Measurements from ENCODE around the gene ADRA2C. TPM values are rescaled to one million over a fixed set of nuclear protein-coding genes. Genes with fewer than 3 reads are reported as not detected.

The ADRA2C gene
- total and polyA plus RNA-seq, 7 donors: 0.33 to 5.2 (median 1.2) TPM; not detected in 2

GRCh38 chr4:3732076-3733028 lies 33.8 kb upstream of the ADRA2C start:
- H3K27ac ChIP-seq: no peak overlapping the region
- intact Hi-C loops (cut with DNase I): no loop called here
- H3K9me3 ChIP-seq: no peaks in the 10 kb centered on the region
- H3K4me1 ChIP-seq: no peaks in the 10 kb centered on the region
- TF ChIP-seq EP300 (IDR thresholded peaks at IDR 0.05) (no peak), CTCF (IDR thresholded peaks at IDR 0.05) (no peak), POLR2A (IDR thresholded peaks at IDR 0.05) (no peak), POLR2AphosphoS5 (IDR thresholded peaks at IDR 0.05) (no peak)
- DNase-seq: no peak
- no peak overlapping the region for H3K4me3 ChIP-seq
- no peaks in the 10 kb centered on the region for H3K36me3 ChIP-seq
- 72 to 76% methylated on average over 31 of the region's 31 CpGs for WGBS, 2 donors
- H3K27me3 ChIP-seq: peaks cover 6 to 53% (median 32%) of the 10 kb centered on the region in 3 donors

- TF ChIP-seq EP300 (IDR thresholded peaks at IDR 0.05): no peak
- TF ChIP-seq POLR2AphosphoS5 (IDR thresholded peaks at IDR 0.05): no peak
- no peak for TF ChIP-seq POLR2A (IDR thresholded peaks at IDR 0.05)
- TF ChIP-seq CTCF (IDR thresholded peaks at IDR 0.05): no peak
- H3K36me3 ChIP-seq: no peaks in the 10 kb centered on the region
- H3K4me1 ChIP-seq: no peaks in the 10 kb centered on the region
- no peaks in the 10 kb centered on the region for H3K9me3 ChIP-seq
- H3K27ac ChIP-seq: no peak overlapping the region
- H3K4me3 ChIP-seq: no peak overlapping the region
- 29 to 51% methylated on average over 9 of the region's 9 CpGs for WGBS, 2 donors
- peaks cover 4 to 46% (median 26%) of the 10 kb centered on the region in 3 donors for H3K27me3 ChIP-seq
- DNase-seq: no peak
- intact Hi-C loops (cut with DNase I): no loop called here
Observed at GRCh38 chr4:3733195-3733594, 33.0 kb upstream of the ADRA2C start.

GRCh38 chr4:3735196-3735595 lies 31.0 kb upstream of the ADRA2C start:
- no peaks in the 10 kb centered on the region for H3K4me1 ChIP-seq
- TF ChIP-seq CTCF (IDR thresholded peaks at IDR 0.05) (no peak), EP300 (IDR thresholded peaks at IDR 0.05) (no peak), POLR2A (IDR thresholded peaks at IDR 0.05) (no peak), POLR2AphosphoS5 (IDR thresholded peaks at IDR 0.05) (no peak)
- peaks cover 0 to 39% (median 8%) of the 10 kb centered on the region in 3 donors for H3K27me3 ChIP-seq
- 78 to 90% methylated on average over 14 of the region's 14 CpGs for WGBS, 2 donors
- no peak overlapping the region for H3K27ac ChIP-seq
- no peak for DNase-seq
- no peaks in the 10 kb centered on the region for H3K9me3 ChIP-seq
- intact Hi-C loops (cut with DNase I): no loop called here
- no peaks in the 10 kb centered on the region for H3K36me3 ChIP-seq
- H3K4me3 ChIP-seq: no peak overlapping the region

GRCh38 chr4:3736290-3736689 lies 29.9 kb upstream of the ADRA2C start:
- intact Hi-C loops (cut with DNase I): no loop called here
- no peak for DNase-seq
- WGBS, 2 donors: 68 to 81% methylated on average over 5 of the region's 5 CpGs
- Histone ChIP-seq H3K9me3 (no peaks in the 10 kb centered on the region), H3K4me1 (no peaks in the 10 kb centered on the region), H3K36me3 (no peaks in the 10 kb centered on the region), H3K27me3 (peaks cover 0 to 40% (median 0%) of the 10 kb centered on the region in 3 donors), H3K27ac (no peak overlapping the region), H3K4me3 (no peak overlapping the region)
- TF ChIP-seq EP300 (IDR thresholded peaks at IDR 0.05) (no peak), CTCF (IDR thresholded peaks at IDR 0.05) (no peak), POLR2A (IDR thresholded peaks at IDR 0.05) (no peak), POLR2AphosphoS5 (IDR thresholded peaks at IDR 0.05) (no peak)

Data from sigmoid colon (tissue), 7 donors.